ENCODE results near the gene PIK3R1. TPM values are rescaled to one million over a fixed set of nuclear protein-coding genes. Genes with fewer than 3 reads are reported as not detected.
"Not testable (repeated sequence)": the region's sequence is repeated elsewhere in the genome, so short reads cannot be mapped to it uniquely, and the experiment has no call there.

The PIK3R1 gene
- total RNA-seq, 1 experiment from 2014 or later = 15.7 TPM

GRCh38 chr5:68226546-68227073, 11.1 kb downstream of the PIK3R1 start:
- DNase-seq (ENCODE audit: low spot score) = no peak

- no peak for DNase-seq (ENCODE audit: low spot score)
Observed at GRCh38 chr5:68227532-68228160, 12.1 kb downstream of the PIK3R1 start.

- DNase-seq (ENCODE audit: low spot score) = no peak
Observed at GRCh38 chr5:68229416-68229815, 13.9 kb downstream of the PIK3R1 start.

GRCh38 chr5:68230285-68230684, 14.7 kb downstream of the PIK3R1 start:
- DNase-seq (ENCODE audit: low spot score) = no peak

GRCh38 chr5:68231414-68232076, 16.0 kb downstream of the PIK3R1 start:
- no peak for DNase-seq (ENCODE audit: low spot score)

- DNase-seq (ENCODE audit: low spot score) = no peak
Observed at GRCh38 chr5:68232277-68232676, 16.7 kb downstream of the PIK3R1 start.

- no peak for DNase-seq (ENCODE audit: low spot score)
Observed at GRCh38 chr5:68233075-68233474, 17.5 kb downstream of the PIK3R1 start.

GRCh38 chr5:68235229-68235628, 19.7 kb downstream of the PIK3R1 start:
- not testable (repeated sequence) for DNase-seq (ENCODE audit: low spot score)

GRCh38 chr5:68237715-68238114, 22.2 kb downstream of the PIK3R1 start:
- DNase-seq (ENCODE audit: low spot score) = no peak

- DNase-seq (ENCODE audit: low spot score) = peak; percentile 81
Observed at GRCh38 chr5:68239487-68239886, 23.9 kb downstream of the PIK3R1 start.

GRCh38 chr5:68240202-68240601, 24.6 kb downstream of the PIK3R1 start:
- peak; percentile 44 for DNase-seq (ENCODE audit: low spot score)

GRCh38 chr5:68240771-68241170, 25.2 kb downstream of the PIK3R1 start:
- no peak for DNase-seq (ENCODE audit: low spot score)

GRCh38 chr5:68242743-68243142, 27.2 kb downstream of the PIK3R1 start:
- peak; percentile 48 for DNase-seq (ENCODE audit: low spot score)

- DNase-seq (ENCODE audit: low spot score) = no peak
Observed at GRCh38 chr5:68243251-68243650, 27.7 kb downstream of the PIK3R1 start.

- DNase-seq (ENCODE audit: low spot score) = no peak
Observed at GRCh38 chr5:68243681-68244080, 28.1 kb downstream of the PIK3R1 start.

GRCh38 chr5:68245319-68245718, 29.8 kb downstream of the PIK3R1 start:
- DNase-seq (ENCODE audit: low spot score) = peak; percentile 24

GRCh38 chr5:68246802-68247201, 31.2 kb downstream of the PIK3R1 start:
- DNase-seq (ENCODE audit: low spot score) = peak; percentile 23

GRCh38 chr5:68247627-68248026, 32.1 kb downstream of the PIK3R1 start:
- DNase-seq (ENCODE audit: low spot score) = no peak

GRCh38 chr5:68248896-68249295, 33.3 kb downstream of the PIK3R1 start:
- DNase-seq (ENCODE audit: low spot score) = no peak

GRCh38 chr5:68249520-68249919, 34.0 kb downstream of the PIK3R1 start:
- DNase-seq (ENCODE audit: low spot score) = no peak

- no peak for DNase-seq (ENCODE audit: low spot score)
Observed at GRCh38 chr5:68250661-68251298, 35.2 kb downstream of the PIK3R1 start.

- DNase-seq (ENCODE audit: low spot score) = no peak
Observed at GRCh38 chr5:68251386-68251785, 35.8 kb downstream of the PIK3R1 start.

All from H4 (cell line).